SK-MEL-5 (cell line): Measurements from ENCODE around the gene PDCD5. TPM values are rescaled to one million over a fixed set of nuclear protein-coding genes. Genes with fewer than 3 reads are reported as not detected.

Source experiments
- DNase-seq: peaks from one replicate; pipeline ENCODE4 v3.0.0-alpha.2; 2016; ENCODE audit warnings: low read depth, low spot score
- in situ Hi-C: cut with HindIII; loops from 2 replicates; pipeline ENCODE4 v1.10.0; 2016; ENCODE audit warnings: low sequenced_read_pairs, high pct_unique_total_duplicates, low pct_unique_long_range_greater_than_20kb
- small RNA-seq, 2 experiments: library from RNA; depleted of rRNA; stranded (forward); fragments of <200 nt; gene quantifications; one replicate each; pipeline ENCODE3, GENCODE V24; 2014
- total RNA-seq: library from RNA; depleted of rRNA; stranded (reverse); fragments of >200 nt; shearing (Covaris generic); gene quantifications from 2 replicates; pipeline ENCODE4 v1.2.3, GENCODE V29; 2014; rRNA removed

The PDCD5 gene
- total RNA-seq, 1 experiment from 2014 or later = 132 TPM

GRCh38 chr19:32614916-32615315 lies 33.9 kb downstream of the PDCD5 start:
- DNase-seq = no peak
- in situ Hi-C loops = no loop called here

GRCh38 chr19:32615569-32615968 lies 34.6 kb downstream of the PDCD5 start:
- in situ Hi-C loops = no loop called here
- DNase-seq = no peak

GRCh38 chr19:32619051-32619685 lies 38.2 kb downstream of the PDCD5 start:
- in situ Hi-C loops = no loop called here
- no peak for DNase-seq

GRCh38 chr19:32622002-32622401 lies 41.0 kb downstream of the PDCD5 start:
- in situ Hi-C loops = no loop called here
- no peak for DNase-seq

GRCh38 chr19:32624410-32624809 lies 43.4 kb downstream of the PDCD5 start:
- in situ Hi-C loops = no loop called here
- no peak for DNase-seq

GRCh38 chr19:32626969-32627368 lies 46.0 kb downstream of the PDCD5 start:
- in situ Hi-C loops = no loop called here
- DNase-seq = no peak

- DNase-seq = no peak
- in situ Hi-C loops = no loop called here
Observed at GRCh38 chr19:32627714-32628270, 46.8 kb downstream of the PDCD5 start.

GRCh38 chr19:32630338-32630737 lies 49.3 kb downstream of the PDCD5 start:
- in situ Hi-C loops = no loop called here
- DNase-seq = no peak

- in situ Hi-C loops = no loop called here
- no peak for DNase-seq
Observed at GRCh38 chr19:32631381-32631780, 50.4 kb downstream of the PDCD5 start.

Small RNA genes lying within 50 kb of the gene (small RNA-seq; reads per million reads assigned to genes)
- 0 to 0.35 reads per million in 2 experiments for gene SNORA68B

Other genes starting within 250 kb of the PDCD5 start
- 9.4 and 9.8 TPM in 2 replicates for gene ZNF507, start 235.6 kb upstream of the PDCD5 start, total RNA-seq
- gene DPY19L3, start 175.4 kb upstream of the PDCD5 start, total RNA-seq = 8.0 and 12.8 TPM in 2 replicates
- 39.6 and 42.9 TPM in 2 replicates for gene ANKRD27, start 94.0 kb downstream of the PDCD5 start, total RNA-seq
- 0.85 and 1.8 TPM in 2 replicates for gene RGS9BP, start 94.7 kb downstream of the PDCD5 start, total RNA-seq
- 13.5 and 15.6 TPM in 2 replicates for gene NUDT19, start 110.6 kb downstream of the PDCD5 start, total RNA-seq
- not detected in 2 replicates for gene TDRD12, start 138.6 kb downstream of the PDCD5 start, total RNA-seq